HG03066 (cell line): ENCODE data around the gene AMIGO3.

Experiments used
- ATAC-seq: cut with Tn5 transposase; IDR thresholded peaks from one replicate; pipeline ENCODE4 v1.9.1; 2021; ENCODE audit warnings: low read depth; ENCODE audit not compliant: unreplicated experiment

The AMIGO3 gene

GRCh38 chr3:49725906-49726681, 6.6 kb upstream of the AMIGO3 start:
- no peak for ATAC-seq

DNA sequence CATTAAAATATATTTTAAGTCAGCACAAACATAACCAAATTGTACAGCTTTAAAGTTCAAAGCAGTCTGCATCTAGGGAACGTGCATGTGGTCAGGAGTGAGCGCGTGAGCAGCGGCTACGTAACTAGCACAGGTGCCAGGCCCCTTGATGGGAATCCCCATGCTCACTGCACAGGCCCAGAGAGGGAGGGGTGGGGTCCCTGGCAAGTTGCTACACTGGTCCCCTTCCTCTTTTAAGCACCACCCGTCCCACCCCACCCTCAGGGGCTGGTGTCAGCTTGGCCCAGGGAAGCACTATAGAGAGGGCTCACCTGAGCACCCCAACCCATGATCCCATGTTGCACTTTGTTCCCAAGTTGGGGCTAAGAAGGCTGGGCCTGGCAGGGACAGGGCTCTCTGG, 5.1 kb upstream of the AMIGO3 start:
- ATAC-seq, result no peak

DNA sequence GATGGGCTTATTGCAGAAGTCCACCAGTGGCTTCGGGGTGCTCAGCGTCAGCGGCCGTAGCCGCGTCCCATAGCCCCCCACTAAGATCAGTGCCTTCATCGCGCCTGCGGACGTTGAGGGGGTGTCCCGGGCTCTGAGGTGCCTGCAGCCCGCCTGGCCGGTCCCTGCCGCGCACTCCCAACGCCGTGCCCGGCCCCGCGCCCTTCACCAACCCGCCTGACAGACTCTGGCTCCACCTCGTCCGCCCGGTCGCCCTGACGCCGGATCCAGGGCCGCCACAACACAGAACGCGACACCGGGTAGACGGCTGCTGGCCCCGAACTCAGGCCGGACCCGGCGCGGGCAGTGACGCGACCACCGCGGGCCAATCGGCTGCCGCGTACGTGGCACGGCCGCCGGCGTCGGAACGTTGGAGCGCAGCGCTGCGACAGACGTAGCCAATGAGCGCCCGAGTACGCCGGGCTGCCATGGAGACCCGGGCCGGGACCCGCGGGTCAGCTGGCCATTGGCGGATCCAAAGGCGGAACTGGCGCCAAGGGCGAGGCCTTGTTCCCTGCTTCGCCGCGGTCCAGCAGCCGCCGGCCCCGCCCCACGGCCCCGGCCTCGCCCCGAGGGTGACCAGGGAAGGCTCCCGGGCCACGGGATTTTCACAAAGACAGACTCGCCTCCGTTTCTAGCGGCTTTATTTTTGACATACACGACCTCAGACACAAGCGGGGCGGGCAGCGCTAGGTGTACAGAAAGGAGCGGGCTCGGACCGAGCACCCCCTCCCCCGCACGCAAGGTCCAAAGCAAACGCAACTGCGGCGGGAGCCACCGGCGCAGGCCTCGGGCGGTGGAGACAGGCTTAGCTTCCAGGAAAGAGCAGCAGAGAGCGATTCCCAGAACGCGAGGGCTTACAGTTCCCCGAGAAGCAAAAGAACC, 4.4 kb upstream of the AMIGO3 start, which contains the start of gene GMPPB:
TSS of gene GMPPB (minus strand) at position 324 of the 924 bp plus-strand sequence. CDS start at position 99, 225 bp downstream.
- peak; percentile 74 for ATAC-seq

GRCh38 chr3:49723296-49723627, 3.8 kb upstream of the AMIGO3 start:
- ATAC-seq, result no peak

GRCh38 chr3:49722896-49723295, 3.4 kb upstream of the AMIGO3 start:
- no peak for ATAC-seq

DNA sequence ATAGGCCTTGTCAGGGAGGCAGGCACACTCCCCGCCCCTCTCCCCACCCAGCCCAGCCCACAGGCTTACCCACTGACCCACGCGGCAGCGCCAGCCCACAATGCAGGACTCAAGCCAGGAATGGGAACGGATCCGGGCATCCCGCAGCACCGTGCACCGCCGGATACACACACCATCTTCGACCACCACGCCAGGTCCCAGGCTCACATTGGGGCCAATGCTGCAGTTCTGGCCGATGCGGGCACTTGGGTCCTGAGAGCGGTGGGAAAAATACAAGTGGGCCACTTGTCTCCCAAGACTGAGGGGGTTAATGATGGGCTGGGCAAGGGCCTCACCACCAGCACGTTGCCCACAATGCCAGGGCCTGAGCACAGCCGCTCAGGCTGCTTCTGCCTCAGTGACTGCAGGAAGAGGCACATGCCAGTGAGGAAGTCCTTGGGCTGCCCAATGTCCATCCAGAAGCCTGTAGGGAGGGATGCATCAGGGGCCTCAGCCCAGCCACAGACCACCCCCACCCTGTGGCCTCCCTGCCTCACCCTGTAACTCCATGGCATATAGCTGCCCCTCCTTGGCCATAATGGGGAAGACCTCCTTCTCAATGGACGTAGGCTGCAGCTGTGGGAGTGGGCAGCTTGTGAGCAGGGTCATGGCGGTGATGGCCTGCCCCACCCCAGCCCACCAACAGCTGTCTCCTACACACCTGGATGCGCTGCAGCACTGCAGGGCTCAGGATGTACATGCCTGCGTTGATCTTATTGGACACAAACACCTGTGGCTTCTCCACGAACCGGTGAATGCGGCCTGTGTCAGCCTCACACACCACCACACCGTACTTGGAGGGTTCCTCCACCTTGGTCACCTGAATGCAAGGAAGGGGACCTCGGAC, 2.7 kb upstream of the AMIGO3 start:
- ATAC-seq, result no peak

GRCh38 chr3:49721596-49721895, 2.1 kb upstream of the AMIGO3 start:
- no peak for ATAC-seq

- no peak for ATAC-seq
Measured at GRCh38 chr3:49720855-49721595, 1.5 kb upstream of the AMIGO3 start.

DNA sequence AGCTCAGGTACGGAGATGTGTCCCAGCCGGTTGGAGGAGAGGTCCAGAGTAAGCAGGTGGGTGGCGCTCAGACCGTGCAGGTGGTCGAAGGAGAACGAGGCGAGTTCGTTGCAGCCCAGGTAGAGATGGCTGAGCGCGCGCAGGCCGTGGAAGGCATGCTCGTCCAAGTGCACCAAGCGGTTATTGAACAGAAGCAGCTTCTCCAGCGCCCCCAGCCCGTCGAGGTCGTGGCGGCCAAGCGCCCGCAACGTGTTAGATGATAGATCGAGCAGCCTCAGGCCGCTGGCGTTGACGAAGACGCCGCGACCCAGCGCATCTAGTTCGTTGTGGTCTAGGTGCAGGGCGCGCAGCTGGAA, 648 bp downstream of the AMIGO3 start:
- no peak for ATAC-seq

DNA sequence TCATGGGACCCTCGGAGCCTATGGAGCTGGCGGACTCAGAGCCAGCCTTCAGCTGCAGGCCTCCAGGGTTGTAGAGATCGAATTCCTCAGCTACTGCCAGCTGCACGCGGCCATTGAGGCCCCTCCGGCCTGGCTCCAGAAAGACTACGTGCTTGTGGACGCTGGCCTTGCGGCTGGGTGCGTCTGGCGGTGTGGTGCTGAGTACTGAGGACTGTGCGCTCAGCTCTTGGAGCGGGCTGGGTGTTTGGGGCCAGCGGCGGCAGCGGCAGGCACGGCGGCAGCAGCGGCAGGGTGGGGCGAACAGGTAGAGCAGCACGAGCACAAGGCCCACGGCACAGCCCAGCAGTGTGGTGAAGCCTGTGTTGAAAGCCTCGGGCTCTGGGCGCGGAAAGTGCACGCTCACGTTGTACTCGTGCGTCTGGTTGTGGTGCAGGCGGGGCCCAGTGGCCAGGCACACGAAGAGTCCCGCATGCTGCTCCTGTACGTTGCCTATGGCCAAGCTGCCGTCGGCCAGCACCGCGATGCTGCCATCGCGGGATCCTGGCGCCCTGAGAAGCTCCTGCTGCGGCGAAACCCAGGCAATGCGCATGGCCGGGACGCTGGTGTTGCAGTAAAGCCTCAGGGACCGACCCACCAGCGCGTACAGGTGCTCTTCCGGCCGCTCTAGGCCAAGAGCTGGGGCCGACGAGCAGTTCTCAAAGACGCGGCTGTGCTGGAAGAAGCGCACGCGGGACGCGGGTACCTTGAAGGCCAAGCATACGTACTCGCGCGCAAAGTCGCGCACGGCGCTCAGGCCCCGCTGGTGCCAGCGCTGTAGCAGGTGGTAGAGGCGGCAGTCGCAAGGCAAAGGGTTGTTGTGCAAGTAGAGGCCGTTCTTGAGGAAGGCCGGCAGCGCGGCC, 1.3 kb downstream of the AMIGO3 start:
- no peak for ATAC-seq

DNA sequence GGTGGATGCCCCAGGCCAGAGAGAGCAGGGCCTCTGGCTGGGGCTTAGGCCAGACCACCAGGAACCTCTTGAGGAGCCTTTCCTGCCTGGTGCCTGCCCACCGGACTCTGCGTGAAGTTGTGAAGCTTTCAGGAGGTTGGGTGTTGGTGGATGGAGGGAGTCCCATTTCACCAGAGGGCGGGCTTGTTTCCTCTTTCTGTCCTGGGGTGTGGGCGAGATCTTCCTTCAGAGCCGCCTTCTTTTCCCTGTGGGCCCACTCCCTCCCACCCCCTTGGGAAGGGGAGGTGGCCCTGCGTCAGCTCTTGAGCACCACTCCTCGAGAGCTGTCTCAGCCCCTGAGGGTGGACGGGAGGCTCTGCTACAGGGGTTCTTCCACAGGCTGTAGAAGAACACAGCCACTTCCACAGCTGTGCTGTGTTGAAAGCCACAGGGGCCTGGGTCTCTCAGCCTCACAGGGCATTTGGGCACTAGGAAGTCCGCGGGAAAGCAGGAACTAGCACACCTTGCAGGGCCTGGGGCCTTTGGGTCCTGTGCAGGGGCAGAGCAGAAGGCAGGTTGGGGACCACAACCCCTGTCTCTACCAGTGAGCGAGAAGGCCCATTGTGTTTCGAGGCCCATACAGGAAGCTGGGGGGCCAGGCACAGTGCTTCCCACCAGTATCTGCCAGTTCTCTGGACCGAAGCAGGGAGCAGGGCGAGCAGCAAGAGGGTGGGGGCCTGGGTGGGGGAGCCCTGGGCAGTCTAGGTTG, 2.1 kb downstream of the AMIGO3 start:
- no peak for ATAC-seq

DNA sequence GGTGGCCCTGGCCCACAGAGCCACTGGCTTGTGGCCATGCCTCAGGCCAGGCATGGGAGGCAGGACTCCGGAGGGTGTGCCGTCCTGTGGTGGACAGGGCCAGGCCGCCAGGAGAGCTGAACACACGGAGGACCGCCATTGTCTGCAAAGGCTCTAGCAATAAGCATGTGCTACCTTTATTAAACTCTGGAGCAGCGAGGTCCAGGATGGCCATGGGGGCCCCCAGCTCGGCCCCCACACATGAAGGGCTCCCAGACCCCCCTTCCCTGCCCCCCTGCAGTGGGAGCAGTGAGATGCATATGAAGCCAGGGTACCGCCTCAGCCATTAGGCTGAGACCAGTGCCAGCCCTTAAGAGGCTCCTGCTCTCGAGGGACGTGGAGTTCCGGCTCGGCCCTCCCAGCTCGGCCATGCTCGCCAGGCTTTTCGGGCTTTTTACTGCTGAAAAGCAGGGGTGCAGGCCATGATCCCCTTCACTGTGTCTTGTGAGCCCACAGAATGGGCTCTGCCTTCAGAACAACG, 2.7 kb downstream of the AMIGO3 start:
- ATAC-seq, result no peak

- ATAC-seq, result no peak
Measured at GRCh38 chr3:49716169-49716568, 3.3 kb downstream of the AMIGO3 start.

DNA sequence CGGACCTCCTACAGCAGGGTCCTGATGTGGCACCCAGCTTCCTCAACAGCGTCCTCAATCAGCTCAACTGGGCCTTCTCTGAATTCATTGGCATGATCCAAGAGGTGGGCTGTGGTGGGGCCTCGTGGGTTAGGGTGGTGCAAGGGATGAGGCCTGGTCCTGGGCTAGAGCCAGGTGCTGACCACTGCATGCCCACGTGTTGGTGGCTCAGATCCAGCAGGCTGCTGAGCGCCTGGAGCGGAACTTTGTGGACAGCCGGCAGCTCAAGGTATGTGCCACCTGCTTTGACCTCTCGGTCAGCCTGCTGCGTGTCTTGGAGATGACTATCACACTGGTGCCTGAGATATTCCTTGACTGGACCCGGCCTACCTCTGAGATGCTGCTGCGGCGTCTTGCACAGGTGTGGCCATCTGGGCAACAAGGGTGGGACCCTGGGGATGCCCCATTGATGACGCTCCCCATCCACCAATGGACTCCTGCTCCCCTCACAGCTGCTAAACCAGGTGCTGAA, 3.8 kb downstream of the AMIGO3 start:
- no peak for ATAC-seq

DNA sequence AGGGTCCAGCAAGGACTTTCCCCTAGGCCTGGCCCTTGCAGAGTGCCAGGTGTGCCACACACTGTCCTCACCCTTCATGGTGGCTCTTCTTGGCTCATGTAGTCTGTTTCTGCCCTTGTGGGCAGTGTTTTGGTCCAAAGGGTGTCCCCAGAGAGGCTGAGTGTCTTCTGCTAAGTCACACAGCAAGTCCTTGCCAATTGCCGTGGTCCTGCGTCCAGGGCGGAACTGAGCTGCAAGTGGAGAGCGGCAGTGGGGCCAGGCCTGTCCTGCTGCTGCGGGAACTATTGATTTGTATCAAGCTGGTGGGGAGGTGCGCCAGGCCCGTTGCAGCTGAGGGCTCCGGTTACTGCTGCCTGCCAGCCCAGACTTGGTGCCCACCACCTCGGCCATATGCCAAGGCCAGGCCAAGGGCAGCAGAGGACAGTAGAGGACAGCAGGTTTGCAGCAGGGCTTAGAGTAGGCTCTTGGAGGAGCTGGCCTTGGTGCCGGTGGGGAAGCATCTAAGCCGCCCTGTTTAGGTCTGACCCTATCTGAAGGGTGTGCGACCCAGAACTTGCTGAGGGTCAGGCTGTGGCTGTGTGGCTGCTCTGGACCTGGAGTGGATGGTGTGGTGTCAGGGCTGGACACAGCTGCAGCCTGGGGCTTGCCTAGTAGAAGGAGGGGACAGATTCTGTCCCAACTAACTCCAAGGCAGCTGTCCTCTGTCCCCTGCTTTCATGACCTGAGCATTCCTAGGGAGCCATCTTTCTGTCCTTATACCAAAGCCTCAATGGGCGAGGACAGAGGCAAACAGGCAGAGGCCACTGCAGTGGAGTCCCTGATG, 4.5 kb downstream of the AMIGO3 start:
- no peak for ATAC-seq

- no peak for ATAC-seq
Measured at GRCh38 chr3:49713336-49714105, 6.0 kb downstream of the AMIGO3 start.
